SK-N-MC (cell line): ENCODE results near the gene FAF2.

Source experiments
- EZH2 ChIP-seq: fragments of 200-600 bp; sonication (generic); IDR thresholded peaks from one replicate; pipeline ENCODE4 v1.6.1; 2017; ENCODE audit warnings: antibody characterized with exemption
- FOXP2 ChIP-seq: optimal IDR thresholded peaks from 2 replicates; pipeline ENCODE3; 2011; ENCODE audit warnings: mild to moderate bottlenecking, moderate library complexity; ENCODE audit not compliant: insufficient read depth; ENCODE audit errors: extremely low read length, control extremely low read depth
- POLR2AphosphoS5 ChIP-seq: IDR thresholded peaks from 2 replicates; pipeline ENCODE4 v1.6.1; 2012; ENCODE audit warnings: mild to moderate bottlenecking, low read depth, low read length, borderline replicate concordance

DNA sequence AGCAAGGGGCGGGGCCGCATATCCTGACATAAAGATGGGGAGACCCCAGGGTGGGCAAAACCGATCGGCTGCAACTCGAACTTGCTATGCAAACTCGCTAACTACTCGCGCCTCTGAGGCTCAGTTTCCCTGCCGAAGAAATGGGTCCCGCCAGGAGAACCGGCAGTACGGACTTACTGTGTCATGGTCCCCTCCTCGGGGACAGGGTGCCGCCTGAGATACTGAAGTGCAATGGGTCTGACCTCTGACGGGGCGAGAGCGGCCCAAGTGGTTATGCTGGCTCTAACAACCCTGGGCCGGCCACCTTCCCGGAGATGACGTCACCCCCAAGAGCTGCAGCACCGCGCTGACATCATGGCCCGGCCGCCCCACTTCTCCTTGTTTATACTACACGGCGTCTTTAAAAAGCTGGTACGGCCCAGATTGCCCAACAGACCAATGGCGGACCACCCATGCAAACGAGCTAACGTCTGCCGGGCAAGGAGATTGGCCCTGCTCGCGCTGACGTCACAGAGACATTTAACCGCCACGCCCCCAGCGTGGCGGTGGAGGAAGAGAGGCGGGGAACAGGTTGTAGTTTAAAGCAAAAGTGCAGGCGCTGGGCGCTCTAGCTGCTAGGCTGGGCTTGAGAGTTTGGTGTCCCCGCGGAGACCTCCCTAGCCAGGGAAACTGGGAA, 89.5 kb downstream of the FAF2 start:
- peak; percentile 73 for TF ChIP-seq POLR2AphosphoS5
- TF ChIP-seq EZH2 = no peak
- TF ChIP-seq FOXP2 = peak; percentile 21
